Measurements from ENCODE around the gene PRPF19.

The PRPF19 gene

DNA sequence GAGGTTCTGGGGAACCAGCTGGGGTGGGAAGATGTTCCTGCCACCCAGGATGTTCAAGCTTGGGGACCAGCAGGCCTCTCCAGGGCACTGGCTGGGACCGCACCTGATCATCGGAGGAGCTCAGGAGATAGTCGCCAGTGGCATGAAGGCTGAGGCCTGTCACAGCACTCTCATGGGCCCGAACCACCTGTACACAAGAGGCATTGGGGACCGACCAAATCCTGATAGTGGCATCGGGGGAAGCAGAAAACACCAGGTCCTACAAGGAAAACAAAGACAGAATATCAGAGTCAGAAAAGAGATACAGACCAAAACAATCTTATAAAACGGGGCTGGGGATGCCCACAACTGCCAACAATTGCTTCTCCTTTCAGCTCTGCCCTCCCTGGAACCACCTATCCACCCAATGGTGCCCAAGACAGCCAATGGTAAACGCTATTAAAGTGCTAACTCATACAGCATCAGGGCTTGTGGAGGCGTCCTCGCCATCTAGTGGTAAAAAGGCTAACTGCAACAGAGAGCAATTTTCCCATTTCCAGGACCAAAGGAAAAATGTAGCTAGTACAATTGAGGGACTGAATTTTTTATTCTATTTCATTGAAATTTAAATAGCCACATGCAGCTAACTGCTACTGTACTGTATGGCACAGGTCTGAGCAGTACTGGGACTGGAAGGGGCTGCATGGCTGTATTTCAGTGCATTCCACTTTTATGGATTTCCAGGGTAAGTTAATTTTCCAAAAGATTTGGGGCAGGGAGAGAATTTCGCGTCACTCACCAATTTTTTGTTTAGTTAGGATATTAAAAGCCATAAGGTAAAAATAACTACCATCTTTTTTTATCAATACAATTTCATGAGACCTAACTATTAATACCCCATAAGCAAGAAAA is 7.1 kb downstream of the PRPF19 start:
- DNase-seq: peak; percentile 27
- peak; percentile 83 for TF ChIP-seq CTCF (IDR thresholded peaks at IDR 0.05; ENCODE audit: low read depth, low read length)
- Histone ChIP-seq H3K36me3 (peaks cover 96% of the 10 kb centered on the region), H3K27ac (no peak overlapping the region), H3K9me3 (ENCODE audit: severe bottlenecking) (no peaks in the 10 kb centered on the region), H3K4me3 (ENCODE audit: low read depth, low read length) (no peak overlapping the region), H3K27me3 (ENCODE audit: insufficient read depth, low read depth, severe bottlenecking) (no peaks in the 10 kb centered on the region)

GRCh38 chr11:60897496-60897895 is 8.9 kb downstream of the PRPF19 start:
- H3K36me3 ChIP-seq: peaks cover 95% of the 10 kb centered on the region
- H3K27ac ChIP-seq: no peak overlapping the region
- TF ChIP-seq CTCF (IDR thresholded peaks at IDR 0.05; ENCODE audit: low read depth, low read length): no peak
- H3K4me3 ChIP-seq (ENCODE audit: low read depth, low read length): no peak overlapping the region
- no peaks in the 10 kb centered on the region for H3K9me3 ChIP-seq (ENCODE audit: severe bottlenecking)
- DNase-seq: no peak
- no peaks in the 10 kb centered on the region for H3K27me3 ChIP-seq (ENCODE audit: insufficient read depth, low read depth, severe bottlenecking)

- H3K4me3 ChIP-seq (ENCODE audit: low read depth, low read length): no peak overlapping the region
- no peak for TF ChIP-seq CTCF (IDR thresholded peaks at IDR 0.05; ENCODE audit: low read depth, low read length)
- peaks cover 91% of the 10 kb centered on the region for H3K36me3 ChIP-seq
- no peaks in the 10 kb centered on the region for H3K9me3 ChIP-seq (ENCODE audit: severe bottlenecking)
- H3K27ac ChIP-seq: no peak overlapping the region
- DNase-seq: no peak
- H3K27me3 ChIP-seq (ENCODE audit: insufficient read depth, low read depth, severe bottlenecking): no peaks in the 10 kb centered on the region
These were observed 10.7 kb downstream of the PRPF19 start for GRCh38 chr11:60895687-60896086.

DNA sequence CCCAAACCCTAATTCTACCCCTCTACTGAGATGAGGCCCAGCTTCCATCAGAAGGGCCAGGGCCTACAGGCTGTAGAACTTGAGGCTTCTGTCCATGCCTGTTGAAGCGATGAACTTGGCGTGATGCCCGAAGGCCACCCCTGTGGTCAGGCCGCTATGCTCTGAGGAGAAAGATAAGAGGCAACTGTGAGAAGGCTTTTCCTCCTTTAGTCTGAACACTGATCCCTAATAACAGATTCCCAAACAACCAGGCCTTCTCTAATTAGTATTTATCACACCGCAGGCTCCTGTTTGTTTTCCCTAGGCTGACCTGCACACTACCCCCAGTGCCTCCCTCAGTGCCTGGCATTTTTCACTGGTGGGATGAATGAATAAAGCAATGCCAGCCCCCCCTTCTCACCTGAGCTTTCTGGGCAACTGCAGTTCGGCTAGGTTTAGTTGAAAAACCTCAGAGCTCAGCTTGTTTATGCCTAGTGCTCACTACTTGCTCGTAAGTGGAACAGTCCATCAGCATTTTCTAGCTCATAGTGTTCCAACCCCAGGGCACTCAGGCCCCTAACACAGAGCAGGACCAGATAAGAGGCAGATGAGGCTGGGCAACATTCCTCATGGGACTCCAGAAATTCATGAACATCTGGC is 15.2 kb downstream of the PRPF19 start:
- Histone ChIP-seq H3K36me3 (peaks cover 50% of the 10 kb centered on the region), H3K4me3 (ENCODE audit: low read depth, low read length) (no peak overlapping the region), H3K9me3 (ENCODE audit: severe bottlenecking) (no peaks in the 10 kb centered on the region), H3K27ac (no peak overlapping the region), H3K27me3 (ENCODE audit: insufficient read depth, low read depth, severe bottlenecking) (no peaks in the 10 kb centered on the region)
- TF ChIP-seq CTCF (IDR thresholded peaks at IDR 0.05; ENCODE audit: low read depth, low read length): no peak
- DNase-seq: no peak

DNA sequence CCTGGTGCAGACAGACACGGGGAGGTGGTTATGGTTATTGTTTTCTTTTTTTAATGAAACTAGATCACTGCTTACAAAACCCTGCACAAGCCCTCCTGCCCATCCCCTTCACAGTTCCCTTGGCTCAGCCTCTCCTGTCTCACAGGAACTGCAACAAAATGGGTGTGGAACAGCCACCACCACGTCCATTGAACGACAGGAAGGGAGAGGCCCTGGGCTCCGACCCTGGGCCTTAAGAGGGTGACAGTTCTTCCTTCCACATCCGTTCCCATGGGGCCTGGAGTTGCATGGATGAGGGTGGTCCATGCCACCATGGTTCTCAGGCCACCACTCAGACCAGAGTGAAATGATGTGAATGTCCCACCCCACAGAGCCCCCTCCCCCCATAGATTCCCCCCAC is 15.7 kb downstream of the PRPF19 start:
- H3K9me3 ChIP-seq (ENCODE audit: severe bottlenecking): no peaks in the 10 kb centered on the region
- H3K36me3 ChIP-seq: peaks cover 45% of the 10 kb centered on the region
- TF ChIP-seq CTCF (IDR thresholded peaks at IDR 0.05; ENCODE audit: low read depth, low read length): no peak
- no peak overlapping the region for H3K27ac ChIP-seq
- H3K4me3 ChIP-seq (ENCODE audit: low read depth, low read length): no peak overlapping the region
- H3K27me3 ChIP-seq (ENCODE audit: insufficient read depth, low read depth, severe bottlenecking): no peaks in the 10 kb centered on the region
- no peak for DNase-seq
